ENCODE data around the gene HMCES.

The HMCES gene

DNA sequence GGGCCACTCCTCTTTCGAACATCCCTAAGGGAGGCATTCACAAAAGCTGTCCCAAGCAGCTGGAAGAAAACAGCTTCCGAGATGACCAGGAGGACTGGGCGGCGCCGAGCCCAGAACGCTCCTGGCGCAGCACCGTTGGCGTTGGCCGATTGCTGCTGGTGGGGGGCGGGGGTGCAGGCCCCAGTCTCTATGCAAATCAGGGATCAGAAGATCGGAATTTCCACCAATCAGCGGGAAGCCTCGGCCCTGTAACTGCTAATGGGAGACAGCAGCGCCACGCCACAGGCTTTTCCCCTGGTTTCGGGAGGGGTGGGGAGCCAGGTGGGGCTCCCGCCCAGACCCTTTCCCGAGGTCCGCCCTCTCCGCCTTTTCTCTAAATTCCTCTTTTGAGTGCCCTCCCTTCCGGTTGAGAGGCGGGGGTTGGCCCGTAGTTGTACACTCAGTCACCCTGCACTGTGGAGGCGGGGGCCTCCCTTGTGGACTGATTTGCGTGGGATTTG lies 27.0 kb downstream of the HMCES start:
- DNase-seq, result no peak

DNA sequence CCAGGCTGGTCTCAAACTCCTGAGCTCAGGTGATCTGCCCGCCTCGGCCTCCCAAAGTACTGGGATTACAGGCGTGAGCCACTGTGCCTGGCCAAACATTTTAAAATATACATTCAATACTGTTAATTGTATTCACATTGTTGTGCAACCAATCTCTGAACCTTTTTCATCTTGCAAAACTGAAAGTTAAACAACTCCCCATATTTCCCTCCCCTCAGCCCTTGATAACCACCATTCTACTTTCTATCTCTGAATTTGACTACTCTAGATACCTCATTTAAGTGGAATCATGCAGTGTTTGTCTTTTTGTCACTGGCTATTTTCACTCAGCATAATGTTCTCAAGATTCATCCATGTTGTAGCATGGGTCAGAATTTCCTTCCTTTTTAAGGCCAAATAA lies 30.0 kb downstream of the HMCES start:
- DNase-seq, result no peak

DNA sequence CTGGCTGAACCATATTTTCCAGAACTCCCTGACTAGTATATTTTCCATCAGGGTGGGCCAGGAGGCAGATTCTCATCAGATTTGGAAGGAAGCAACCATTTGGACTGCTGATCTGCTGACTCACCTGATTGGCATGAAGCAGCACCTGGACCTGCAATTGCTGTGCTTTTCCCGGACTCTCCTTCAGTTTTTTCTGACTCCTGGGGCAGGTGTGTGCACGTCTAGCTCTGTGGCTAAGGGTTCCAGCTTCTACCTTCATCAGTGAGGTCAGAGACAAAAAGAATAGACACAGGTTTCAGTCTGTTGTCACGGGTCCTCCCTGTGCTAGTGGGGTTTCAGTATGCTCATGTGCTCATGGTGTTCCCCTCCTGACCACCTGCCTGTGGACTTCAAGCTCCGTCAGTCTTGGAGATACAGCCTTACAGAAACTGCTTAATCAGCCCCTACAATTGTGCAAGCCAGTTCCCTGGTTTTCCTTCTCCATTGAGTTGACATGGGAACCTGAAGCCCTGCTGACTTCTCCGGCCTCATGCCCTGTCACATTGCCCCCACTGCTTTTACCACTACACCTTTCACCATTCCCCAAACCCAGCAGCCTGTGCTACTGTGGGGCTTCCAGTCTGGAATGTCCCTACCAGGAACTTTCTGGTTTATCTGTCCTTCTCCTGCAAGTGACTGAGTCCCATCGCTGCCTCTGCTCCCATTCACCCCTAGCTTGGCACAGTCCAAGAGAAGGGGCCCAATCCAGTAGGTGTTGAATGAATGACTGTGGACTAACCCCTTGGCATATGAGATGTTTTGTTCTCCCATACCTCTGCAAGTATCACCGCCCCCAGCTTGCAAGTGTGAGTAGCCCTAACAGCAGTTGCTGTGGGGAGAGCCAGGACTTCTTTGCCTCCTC lies 31.7 kb downstream of the HMCES start:
- DNase-seq, result no peak

DNA sequence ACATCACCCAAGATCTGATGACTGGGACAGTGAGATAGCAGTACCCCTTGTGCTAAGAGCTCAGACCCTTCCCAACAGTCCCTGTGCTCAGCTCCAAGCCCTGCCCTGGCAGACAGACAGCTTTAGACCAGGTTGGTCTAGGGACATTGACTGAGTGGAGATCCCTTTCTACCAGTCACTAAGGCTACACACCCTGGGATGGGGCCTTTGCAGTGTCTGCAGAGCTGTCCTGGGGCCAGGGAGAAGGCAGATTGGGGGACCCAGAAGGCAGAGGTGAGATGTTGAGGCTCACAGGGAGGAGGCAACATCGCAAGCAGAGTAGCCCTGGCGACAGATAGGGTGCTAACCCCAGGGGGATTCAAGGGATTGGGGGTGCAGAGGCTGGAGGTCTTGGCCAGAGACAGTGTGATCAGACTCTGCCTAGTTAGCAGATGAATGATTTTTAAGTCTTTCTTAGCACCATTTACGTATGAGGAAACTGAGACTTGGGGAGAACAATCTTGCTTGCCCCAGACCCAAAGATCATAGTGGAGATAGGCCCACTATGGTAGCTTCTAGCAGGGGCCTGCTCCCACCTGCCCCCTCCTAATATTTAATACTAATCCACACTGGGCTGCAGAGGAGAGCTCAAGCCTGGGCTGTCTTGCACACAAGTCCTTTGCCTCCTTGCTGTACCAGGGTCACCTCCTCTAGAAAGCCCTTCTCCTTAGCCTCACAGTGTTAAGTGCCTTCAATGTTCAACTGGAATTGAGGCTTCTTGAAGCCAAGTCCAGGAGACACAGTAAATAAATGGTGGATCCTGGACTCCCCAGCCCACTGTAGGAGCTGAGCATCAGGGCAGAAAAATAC lies 32.6 kb downstream of the HMCES start:
- no peak for DNase-seq

DNA sequence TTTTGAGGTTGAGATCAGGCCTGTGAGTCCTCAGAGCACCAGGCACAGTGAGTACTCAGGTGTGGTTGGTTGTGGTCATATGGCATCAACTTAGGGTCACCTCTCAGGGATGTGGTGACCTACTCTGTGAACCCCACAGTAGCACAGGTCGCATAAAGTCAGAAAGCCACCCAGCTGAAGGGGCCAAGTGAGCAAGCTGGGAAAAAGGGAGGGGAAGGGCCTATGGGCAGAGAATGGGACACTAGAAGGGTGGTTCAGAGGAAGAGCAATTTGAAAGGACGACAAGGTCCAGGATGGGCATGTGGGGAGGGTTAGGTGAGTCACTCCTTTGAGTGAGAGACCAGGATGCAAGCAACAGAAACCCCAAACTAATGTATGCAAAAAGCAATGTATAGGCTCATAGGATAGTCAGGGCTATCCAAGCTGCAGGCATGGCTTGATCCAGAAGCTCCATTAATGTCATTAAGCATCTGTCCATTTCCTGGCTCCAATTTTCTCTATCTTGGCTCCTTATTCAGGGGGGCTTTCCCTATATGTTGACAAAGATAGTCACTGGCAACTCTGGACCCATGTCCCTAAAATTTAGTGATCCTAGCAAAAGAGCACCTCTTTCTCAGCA lies 33.5 kb downstream of the HMCES start:
- DNase-seq, result no peak

DNA sequence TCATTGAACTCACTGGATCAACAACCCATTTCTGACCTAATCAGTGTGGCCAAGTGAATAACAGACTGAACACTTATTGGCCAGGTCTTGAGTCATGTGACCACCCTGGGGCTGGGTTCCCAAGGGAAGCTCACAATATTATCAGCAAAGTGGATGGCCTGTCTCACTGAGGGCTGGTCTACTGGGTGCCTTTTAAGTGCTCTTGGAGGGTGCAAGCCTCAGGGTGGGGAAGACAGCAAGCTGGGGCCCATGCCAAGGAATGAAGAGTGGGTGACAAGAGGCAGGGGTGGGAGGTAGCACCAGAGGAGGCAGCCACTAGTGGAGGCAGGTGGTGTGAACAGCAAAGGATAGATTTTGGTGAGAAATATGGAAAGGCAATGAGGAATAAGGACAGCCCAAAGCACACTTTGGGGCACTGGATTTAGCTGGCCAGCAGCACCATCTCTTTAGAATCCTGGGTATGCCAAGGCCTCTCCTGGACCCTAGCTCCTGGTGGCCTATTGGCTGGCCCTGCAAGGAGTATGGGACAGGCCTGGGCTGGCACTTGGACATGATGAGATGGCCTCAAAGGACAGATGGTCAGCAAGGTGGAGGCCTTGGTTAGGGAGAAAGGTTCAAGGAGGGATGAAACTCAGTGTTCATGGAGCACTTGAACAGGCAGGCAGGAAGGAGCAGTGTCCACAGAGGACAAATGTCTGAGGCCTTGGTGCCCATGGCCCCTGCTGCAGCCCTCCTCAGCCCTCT lies 34.2 kb downstream of the HMCES start:
- no peak for DNase-seq

DNA sequence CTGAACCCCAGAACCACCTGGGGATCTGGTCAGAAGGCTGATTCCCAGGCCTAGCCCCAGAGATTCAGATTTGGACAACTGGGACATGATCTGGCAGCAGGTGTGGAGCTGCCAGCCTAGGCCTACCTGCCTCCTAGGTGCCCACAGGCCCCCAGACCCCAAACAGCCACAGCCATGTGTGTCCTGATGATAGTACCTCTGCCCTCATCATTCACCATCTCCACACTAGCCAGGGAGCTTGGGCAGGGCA lies 34.7 kb downstream of the HMCES start:
- no peak for DNase-seq

DNA sequence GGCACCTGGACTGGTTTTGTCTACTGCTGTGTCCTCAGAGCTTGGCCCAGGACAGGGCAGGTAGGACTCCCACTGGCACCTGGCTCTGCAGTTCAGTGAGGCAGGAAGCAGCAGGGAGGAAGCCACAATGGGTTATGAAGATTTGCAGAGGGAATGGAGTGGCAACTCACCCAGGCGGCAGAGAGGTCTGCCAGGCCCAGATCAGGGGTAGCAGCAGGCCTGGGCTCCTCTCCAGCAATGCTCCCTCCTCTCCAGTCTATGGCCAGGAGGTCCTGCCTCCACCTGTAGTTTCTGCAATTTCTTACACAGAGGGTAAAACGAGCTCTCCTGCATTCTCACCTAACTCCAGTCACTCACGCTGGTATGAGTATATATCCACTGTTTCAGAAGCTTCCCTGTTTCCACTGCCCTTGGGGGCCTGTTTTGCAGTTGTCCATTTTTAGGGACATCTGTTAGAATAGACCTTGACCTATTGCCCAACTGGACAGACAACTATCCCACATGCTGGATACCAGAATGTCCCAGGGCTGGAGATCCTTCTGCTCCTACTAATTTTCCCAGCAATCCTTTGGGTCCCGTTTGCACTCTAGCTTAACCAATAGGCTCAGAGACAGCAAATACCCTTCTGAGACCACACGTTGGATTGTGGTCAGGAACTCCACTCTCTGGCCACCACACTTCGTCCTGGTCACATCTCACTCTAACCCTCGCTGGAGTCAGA lies 35.2 kb downstream of the HMCES start:
- DNase-seq, result peak in 1 of 4 experiments; percentile 11

DNA sequence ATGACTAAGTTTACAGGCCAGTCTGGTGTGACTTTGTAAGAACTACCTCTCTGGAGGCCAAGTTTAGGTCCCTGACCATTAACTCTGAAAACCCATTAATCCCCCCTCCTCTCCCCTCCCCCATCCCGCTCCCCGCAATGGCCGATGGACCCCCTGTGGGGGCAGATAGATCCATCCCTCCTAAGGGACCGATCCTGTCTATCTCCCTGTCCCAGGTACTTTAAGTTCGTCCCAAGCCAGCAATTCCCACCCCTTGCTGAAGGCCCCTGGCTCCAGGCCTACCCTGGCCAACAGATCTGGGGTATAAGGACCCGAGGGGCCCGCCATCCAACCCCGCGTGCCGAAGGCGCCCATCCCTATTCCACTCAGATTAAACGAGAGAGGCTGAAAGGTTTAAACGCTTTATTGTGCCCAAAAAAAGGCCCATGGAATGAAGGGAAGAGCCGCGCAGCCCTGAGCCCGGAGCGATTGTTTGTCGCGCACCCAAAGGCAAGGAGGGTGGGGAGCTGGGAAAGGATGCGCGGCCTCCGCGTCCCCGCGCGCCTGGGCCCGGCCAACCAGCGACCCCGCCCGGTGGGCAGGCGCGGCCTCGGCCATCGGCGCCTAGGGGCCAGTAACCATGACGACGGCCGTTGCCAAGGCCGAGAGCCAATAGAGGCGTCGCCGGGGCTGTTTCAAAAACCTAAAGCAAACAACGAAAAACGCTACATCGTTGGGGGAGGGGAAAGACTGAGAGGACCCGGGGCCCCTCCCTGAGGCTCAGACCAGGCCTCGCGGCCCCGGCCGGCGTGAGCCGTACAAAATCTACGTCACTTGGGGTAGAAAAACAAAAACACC lies 35.9 kb downstream of the HMCES start:
- DNase-seq, result peak in 2 of 4 experiments; percentile 17 to 25

DNA sequence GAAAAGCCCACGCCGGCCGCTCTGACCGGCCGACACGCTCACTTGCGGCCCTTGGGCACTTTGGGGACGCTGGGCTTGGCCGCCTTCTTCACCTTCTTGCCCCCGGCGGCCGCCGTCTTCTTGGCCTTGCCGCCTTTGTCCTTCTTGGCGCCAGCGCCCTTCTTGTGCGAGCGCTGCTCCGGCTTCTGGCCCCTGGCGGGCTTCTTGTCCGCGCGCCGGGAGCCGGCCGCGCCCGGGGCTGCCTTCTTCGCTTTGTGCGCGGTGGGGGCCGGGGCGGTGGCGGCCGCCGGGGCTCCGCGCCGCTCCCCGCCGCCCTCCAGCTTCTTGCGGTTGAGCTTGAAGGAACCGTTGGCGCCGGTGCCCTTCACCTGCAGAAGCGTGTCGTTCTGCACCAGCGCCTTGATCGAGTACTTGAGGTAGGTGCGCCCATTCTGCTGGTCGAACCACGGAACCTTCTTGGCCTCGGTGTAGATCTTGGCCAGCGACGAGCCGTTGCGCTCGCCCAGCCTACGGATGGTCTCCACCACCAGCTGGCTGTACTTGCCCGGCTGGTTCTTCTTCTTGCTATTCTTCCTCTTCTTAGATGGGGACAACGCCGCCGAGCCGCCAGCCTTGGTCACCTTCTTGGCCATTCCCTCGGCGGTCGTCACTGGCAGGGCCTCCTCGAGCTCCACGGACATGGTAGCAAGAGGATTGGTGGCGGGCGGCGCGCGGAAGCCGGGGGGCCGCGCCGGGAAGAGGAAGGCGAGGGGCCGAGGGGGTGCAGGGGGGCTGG lies 36.7 kb downstream of the HMCES start:
- DNase-seq, result peak in 2 of 4 experiments; percentile 34 to 37

DNA sequence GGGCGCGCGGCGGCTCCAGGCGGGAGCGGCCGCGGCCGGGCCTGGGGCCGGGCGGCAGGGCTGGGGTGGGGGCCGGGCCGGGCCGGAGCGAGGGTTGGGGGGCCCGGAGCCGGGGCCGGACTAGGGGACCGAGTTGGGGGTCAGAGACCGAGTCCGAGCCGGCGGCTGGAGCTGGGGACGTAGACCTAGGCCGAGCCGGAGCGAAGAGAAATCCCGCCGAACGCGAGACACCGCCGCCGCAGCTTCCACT lies 37.3 kb downstream of the HMCES start:
- no peak for DNase-seq

DNA sequence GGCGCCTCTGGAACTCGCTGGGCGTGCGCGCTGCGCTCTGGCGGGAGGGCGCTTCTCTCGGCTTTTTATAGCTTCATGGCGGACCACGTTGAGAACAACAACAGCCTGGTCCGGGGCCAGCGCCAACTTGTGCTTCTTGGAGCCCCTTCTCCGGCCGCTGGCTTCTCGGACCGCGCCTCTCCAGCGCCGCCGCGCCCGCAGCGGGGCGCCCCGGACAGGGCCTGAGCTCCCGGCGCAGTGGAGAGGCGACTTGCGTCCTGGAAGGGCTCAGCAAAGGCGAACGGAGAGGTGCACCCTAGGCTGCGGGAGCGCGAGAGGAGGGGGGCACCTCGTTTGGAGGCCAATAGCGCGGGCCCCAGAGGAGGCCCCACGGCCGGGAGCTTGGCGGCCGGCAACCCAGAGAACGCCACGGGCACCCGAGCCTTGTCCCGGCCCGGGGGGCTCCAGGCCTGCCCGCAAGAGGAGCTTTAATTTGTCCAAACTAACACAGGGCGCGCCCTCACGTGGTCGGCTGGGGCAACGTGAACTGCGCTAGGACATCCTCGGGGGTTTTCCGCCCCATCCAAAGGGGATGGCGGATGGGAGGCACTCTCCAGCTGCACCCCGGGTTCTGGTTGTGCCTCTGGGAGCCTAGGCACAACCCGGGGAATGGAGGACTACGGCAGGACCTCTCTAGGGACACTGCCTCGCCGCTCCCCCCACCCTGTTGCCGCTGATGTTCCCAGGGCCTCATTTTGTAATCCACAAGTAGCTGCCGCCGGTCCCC lies 37.8 kb downstream of the HMCES start:
- DNase-seq, result peak; percentile 71 to 94 (median 86)

DNA sequence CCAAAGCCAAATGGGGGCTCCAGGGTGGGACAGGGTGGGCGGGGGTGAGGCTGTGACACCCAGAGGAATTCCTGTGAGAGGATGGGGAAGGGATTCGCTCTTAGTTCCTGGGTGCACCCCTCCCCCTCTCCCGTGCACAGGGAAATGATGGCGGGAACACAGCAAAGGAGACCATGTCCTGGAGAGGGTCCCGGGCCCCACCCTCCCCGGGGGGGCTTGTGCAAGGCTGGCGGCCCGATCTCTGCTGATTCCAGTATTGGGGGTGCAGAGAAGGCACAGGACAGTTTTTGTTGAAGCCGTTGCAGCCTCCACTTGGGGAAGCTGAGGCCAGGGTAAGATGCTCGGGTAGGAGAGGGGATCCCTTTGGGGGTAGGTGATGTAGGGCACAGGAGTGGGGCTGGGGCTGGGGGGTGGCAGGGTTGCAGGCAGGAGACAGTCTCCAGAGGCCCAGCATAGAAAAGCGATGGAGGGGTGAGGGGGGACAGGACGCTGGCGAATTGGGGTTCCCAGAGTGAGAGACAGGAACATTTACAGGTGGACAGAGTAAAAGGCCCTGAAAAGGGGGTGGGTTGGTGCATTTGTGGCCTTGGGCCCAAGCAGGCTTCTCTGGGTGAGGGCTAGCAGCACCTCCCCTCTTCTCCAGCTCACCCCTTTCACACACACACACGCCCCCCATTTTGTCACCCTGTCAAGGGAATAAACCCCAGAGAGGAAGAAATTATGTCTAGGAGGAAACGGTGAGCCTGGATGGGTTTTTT lies 38.5 kb downstream of the HMCES start:
- no peak for DNase-seq

DNA sequence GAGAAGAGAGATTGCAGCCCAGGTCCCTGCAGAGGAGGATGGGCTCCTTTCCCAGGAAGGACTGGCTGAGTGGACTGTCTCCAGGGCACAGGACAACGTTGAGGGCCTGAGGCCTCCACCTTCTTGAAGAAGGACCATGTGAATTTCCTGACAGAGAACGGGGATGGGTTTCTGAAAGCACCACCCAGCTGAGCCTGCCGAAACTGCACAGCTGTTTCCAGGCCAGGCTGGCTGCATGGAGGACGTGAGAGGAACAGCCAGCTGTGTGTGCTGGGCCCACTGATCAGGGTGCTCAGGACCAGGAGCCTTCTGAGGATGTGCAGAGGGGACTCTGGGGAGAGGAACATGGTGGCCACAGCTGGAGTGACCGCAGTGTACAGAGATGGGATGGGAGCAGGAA lies 39.2 kb downstream of the HMCES start:
- DNase-seq, result no peak

DNA sequence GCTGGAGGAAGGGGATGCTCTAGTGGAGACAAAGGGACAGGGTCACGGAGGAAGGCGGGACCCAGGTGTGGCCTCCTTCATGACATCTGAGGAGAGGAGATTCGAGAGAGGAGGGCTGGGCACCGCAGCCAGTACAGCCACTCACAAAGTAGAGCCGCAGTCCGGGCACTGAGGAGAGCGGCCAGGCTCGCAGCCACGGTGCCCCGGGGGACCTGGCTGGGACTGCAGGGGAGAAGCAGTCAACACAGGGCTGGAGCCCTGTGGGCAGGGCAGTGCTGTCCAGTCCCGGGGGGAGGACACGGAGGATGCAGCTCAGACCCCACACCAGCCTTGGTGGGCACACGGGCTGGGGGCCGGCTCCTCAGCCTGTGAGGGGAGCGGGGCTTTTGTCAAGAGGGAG lies 40.3 kb downstream of the HMCES start:
- no peak for DNase-seq

DNA sequence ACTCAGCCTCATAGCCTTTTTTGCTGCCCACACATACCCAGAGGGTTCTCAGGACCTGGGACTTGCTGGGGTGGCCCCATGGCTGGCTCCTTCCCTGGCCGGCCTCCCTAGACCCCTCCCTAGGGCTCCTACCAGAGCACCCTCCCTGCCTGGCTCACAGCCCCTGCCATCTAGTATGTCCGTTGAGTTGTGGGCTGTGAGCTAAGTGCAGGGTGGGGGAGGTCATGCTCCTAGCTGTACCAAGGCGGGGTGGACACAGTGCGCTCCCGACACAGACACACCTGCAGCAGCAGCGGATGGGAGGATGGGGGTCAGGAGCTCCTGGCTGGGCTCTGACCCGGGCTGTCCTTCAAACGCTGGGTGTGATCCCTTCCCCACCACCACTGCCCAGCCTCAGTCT lies 41.6 kb downstream of the HMCES start:
- no peak for DNase-seq

DNA sequence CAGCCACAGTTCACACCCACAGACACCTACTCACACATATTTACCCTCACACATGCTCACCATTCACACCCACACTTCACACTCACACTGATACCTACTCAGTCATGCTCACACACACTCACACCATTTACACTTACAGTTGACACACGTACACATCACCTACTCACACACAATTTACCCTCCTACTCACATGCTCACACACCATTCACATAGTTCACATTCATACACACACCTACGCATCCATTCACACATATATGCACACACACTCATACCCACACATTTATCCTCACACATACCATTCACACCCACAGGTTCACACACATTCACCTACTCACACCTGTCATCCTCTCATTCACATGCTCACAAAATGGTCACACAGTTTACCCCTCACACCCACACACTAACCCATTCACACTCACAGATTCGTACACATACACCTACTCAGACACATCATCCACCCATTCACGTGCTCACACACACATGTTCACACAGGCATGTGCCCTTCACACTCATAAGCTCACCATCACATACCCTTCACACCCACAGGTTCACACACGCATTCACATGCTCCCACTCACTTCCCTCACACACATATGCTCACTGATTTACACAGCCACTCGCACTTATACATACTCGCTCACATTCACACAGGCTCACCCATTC lies 42.3 kb downstream of the HMCES start:
- DNase-seq, result no peak

DNA sequence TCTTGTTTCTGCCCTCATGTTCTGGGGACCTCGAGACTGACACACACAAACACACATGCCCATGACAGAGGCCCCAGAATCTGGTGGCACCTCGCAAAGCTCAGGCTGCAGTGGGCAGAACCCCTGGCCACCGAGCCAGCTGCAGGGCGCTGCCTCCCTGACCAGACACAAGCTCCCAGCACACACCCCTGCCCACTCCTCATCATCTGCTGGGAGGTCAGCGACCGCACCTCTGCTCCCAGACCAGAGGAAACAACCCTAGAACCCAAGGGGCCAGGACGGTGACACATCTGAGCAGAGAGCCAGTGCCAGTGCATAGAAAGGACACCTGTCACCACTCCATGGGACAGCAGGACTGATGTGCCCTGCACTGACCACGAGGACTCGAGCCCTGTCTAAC lies 43.2 kb downstream of the HMCES start:
- DNase-seq, result no peak

Data from activated naive CD4-positive, alpha-beta T cell (primary cell).